22Rv1 (cell line): Measurements from ENCODE around the gene IRX4.

ENCODE experiments used
- H3K27ac ChIP-seq: fragments of 450-650 bp; 2 replicates; pipeline ENCODE4 v1.5.1; 2017
- ZFX ChIP-seq: fragments of 450-650 bp; IDR thresholded peaks from 2 replicates; pipeline ENCODE4 v1.6.1; 2017; ENCODE audit warnings: antibody characterized with exemption, borderline replicate concordance
- TF ChIP-seq, protein P1 (sequence below): fragments of 450-650 bp; IDR thresholded peaks from 2 replicates; pipeline ENCODE4 v1.5.1; 2017; ENCODE audit warnings: mild to moderate bottlenecking

Gene IRX4

DNA sequence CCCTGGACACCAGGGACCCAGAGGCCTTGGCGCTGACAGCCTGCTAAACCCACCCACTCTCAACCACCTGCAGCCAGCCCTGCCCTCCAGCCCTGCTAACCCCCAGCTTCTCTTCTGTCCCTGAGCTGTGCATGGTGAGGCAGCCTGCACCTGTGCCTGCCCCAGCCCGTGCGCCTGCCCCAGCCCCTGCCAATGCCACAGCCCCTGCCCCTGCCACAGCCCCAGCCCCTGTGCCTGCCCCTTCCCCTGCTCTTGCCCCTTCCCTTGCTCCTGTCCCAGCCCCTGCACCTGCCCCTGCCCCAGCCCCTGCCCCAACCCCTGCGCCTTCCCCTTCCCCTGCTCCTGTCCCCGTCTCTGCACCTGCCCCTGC lies 43.3 kb upstream of the IRX4 start:
- TF ChIP-seq, protein P1, sequence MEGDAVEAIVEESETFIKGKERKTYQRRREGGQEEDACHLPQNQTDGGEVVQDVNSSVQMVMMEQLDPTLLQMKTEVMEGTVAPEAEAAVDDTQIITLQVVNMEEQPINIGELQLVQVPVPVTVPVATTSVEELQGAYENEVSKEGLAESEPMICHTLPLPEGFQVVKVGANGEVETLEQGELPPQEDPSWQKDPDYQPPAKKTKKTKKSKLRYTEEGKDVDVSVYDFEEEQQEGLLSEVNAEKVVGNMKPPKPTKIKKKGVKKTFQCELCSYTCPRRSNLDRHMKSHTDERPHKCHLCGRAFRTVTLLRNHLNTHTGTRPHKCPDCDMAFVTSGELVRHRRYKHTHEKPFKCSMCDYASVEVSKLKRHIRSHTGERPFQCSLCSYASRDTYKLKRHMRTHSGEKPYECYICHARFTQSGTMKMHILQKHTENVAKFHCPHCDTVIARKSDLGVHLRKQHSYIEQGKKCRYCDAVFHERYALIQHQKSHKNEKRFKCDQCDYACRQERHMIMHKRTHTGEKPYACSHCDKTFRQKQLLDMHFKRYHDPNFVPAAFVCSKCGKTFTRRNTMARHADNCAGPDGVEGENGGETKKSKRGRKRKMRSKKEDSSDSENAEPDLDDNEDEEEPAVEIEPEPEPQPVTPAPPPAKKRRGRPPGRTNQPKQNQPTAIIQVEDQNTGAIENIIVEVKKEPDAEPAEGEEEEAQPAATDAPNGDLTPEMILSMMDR: no peak
- H3K27ac ChIP-seq: no peak overlapping the region

DNA sequence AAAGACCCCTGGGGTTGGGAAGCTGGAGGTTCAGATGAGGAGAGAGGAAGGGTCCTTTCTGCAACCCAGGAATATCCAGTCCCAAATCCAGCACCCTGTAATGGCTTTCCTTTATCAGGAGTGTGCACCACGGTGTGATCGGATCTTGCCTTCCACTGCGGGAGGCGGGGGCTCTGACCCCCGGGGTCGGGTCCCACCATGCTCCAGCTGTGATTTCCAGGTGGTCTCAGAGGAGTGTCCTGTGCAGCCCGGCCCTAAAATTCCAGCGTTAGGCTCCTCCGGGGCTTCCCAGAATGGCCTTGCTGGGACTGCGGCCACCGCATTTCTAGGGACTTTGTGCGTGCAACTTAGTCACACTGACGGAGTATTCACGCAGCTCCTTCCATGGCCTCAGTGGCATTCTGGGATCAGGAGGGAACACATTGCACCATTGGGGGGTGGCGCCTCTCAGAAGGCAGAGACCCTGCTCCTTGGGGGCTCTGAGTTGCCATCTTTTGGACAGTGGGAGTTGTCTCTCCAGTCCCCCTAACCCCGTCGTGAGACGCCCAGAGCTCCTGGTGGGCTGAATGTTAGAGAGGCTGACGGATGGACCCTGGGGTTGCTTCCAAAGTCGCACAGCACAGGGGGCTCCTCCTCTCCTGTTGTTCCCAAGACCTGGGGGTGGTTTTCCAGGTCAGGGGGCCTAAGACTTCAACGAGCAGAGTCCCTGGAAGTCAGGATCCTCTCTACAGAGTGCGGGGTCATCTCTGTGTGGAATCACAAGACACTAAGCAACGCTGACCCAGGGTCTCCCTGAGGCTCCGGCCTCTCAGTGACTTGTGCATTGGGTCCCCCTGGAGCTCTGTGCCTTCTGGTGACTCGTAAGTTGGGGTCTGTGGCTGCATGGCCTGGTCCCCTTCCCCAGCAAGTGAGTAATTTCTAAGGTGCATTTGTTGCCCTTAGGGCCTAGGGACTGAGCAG lies 42.7 kb upstream of the IRX4 start:
- no peak overlapping the region for H3K27ac ChIP-seq
- no peak for TF ChIP-seq ZFX
- TF ChIP-seq, protein P1: no peak

DNA sequence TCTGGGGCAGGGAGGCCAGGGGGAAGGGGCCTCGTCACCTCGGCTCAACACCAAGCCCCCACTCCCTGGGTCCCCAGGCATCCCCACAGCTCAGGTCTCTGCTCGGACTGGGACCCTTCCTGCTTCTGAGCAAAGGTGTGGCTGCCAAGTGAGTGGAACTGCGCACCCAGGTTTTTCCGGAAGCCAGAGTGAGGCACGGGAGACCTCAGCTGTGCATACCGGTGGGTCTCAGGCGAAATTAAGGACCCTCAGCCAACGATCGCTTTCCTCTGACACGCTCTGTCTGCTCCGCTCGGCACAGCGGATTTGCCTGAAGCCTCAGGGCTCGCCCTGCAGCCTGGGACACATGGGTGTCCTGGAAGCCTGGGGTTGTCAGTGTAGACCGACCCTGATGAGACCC lies 41.0 kb upstream of the IRX4 start:
- H3K27ac ChIP-seq: no peak overlapping the region
- no peak for TF ChIP-seq ZFX
- TF ChIP-seq, protein P1: no peak

DNA sequence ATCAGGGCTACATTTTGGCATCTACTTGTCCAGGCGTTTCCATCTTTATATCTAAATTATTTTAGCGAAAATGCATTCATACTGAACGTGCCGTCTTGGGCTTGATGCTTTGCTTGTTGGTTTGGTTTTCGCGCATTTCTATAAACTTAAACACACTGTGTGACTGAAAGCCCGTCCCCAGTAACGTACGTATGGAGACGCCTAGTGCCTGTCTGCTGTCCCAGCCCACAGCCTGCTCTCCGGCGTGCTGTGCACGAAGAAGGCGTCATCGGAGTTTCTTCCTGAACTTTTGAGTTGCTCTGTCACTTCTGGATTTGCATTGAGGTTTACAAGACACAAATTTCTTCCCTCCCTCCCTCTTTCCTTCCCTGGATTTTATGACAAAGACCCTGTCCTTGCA lies 40.6 kb upstream of the IRX4 start:
- TF ChIP-seq, protein P1: no peak
- no peak overlapping the region for H3K27ac ChIP-seq

DNA sequence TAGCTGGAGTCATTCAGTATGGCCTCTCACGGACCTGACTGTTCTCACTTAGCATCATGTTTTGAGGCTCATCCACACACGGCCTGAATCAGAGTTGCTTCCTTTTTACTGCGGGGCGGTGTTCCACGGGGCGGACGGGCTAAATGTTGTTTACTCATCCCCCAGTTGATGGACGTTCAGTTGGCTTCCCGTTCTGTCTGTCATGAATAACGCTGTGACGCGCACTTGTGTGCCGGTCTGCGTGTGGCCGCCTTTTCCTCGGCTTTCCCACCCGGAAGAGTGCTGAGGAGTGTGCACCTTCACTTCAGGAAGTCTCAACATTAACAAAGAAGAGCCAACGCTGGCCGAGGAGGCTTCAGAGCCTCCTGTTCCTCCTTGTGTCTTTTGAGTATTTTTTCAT lies 39.0 kb upstream of the IRX4 start:
- no peak for TF ChIP-seq ZFX
- TF ChIP-seq, protein P1: no peak
- H3K27ac ChIP-seq: no peak overlapping the region

GRCh38 chr5:1919750-1920149 lies 37.0 kb upstream of the IRX4 start:
- TF ChIP-seq ZFX: no peak
- TF ChIP-seq, protein P1: no peak

GRCh38 chr5:1919209-1919566 lies 36.5 kb upstream of the IRX4 start:
- H3K27ac ChIP-seq: no peak overlapping the region
- no peak for TF ChIP-seq ZFX

More at GRCh38 chr5:1919750-1920149, 37.0 kb upstream of the IRX4 start:
- H3K27ac ChIP-seq: no peak overlapping the region
